K562 (cell line): ENCODE data around the gene TOX3. TPM values are rescaled to one million over a fixed set of nuclear protein-coding genes. Genes with fewer than 3 reads are reported as not detected.

Experiments used
- ATAC-seq: fragments of 200-7000 bp; cut with Tn5 transposase; 3 replicates; pipeline ENCODE4 v1.9.1; 2020; ENCODE audit warnings: moderate library complexity
- BruUV-seq: library from RNA; stranded (reverse); fragments of 400-500 nt; replicated peaks from 2 replicates; lab custom pipeline; 2021; lab: Mats Ljungman, UMichigan
- CTCF ChIA-PET: fragments of 300-600 bp; formaldehyde crosslinking; extraction: SDS; loops from one replicate; lab custom pipeline; 2021; ENCODE audit warnings: low intra/inter-chr PET ratio; lab: Yijun Ruan, JAX
- POLR2A ChIA-PET: fragments of 300-600, 350-650 bp; sonication (Branson Sonifier 250); formaldehyde crosslinking; extraction: SDS; loops from one replicate; lab custom pipeline; 2021; ENCODE audit warnings: antibody characterized with exemption, inconsistent platforms; lab: Yijun Ruan, JAX
- DNase-seq, 4 experiments: peaks; one replicate each; pipeline versions ENCODE4 v3.0.0 to v3.0.0-alpha.2; 2011 to 2018; ENCODE audit warnings: low spot score in 3 of 4, mixed read lengths in 3 of 4; ENCODE audit errors: extremely low read depth in 1 of 4
- FAIRE-seq: peaks from 2 replicates; lab custom pipeline; 2011; peaks lifted over from hg19 to GRCh38; lab: Jason Lieb, UNC
- H2AFZ ChIP-seq: 2 replicates; pipeline ENCODE4 v1.6.0; 2011; ENCODE audit warnings: low read depth, low read length, control low read depth, inconsistent platforms
- H3K27ac ChIP-seq: fragments of 200-600 bp; 3 replicates; pipeline ENCODE4 v1.8.0; 2011; ENCODE audit warnings: low read depth, mild to moderate bottlenecking, control low read depth, inconsistent platforms, low read length, moderate library complexity, mixed read lengths; ENCODE audit errors: extremely low read depth
- H3K27me3 ChIP-seq, 2 experiments: fragments of 300-600 bp in 1 of 2; 2 replicates in 1 of 2; 3 replicates in 1 of 2; pipeline versions ENCODE4 v1.6.0 to v1.8.0; 2011; ENCODE audit warnings: inconsistent platforms in 2 of 2, low read length in 2 of 2, mild to moderate bottlenecking in 1 of 2, mixed read lengths in 1 of 2, moderate library complexity in 1 of 2; ENCODE audit not compliant: control insufficient read depth in 2 of 2, insufficient read depth in 2 of 2
- H3K36me3 ChIP-seq: fragments of 300-600 bp; 3 replicates; pipeline ENCODE4 v1.8.0; 2011; ENCODE audit warnings: mild to moderate bottlenecking, low read length, inconsistent platforms; ENCODE audit not compliant: control insufficient read depth, insufficient read depth
- H3K4me1 ChIP-seq, 2 experiments: fragments of 200-600 bp in 1 of 2; replicated peaks in 1 of 2; 2 replicates in 1 of 2; 3 replicates in 1 of 2; pipeline versions ENCODE4 v1.5.1 to v1.8.0; 2011; ENCODE audit warnings: inconsistent platforms in 2 of 2, low read length in 2 of 2, mild to moderate bottlenecking in 1 of 2, mixed read lengths in 1 of 2, moderate library complexity in 1 of 2; ENCODE audit not compliant: control insufficient read depth in 2 of 2, insufficient read depth in 2 of 2
- H3K4me2 ChIP-seq: 2 replicates; pipeline ENCODE4 v1.6.1; 2011; ENCODE audit warnings: low read length, control low read depth, inconsistent platforms, mixed read lengths; ENCODE audit not compliant: insufficient read depth
- H3K4me3 ChIP-seq: fragments of 200-600 bp; sonication (generic), shearing (Covaris generic); 2 replicates; pipeline ENCODE4 v1.5.1; 2016; ENCODE audit warnings: control low read depth, inconsistent platforms
- H3K79me2 ChIP-seq: fragments of 200-600 bp; 3 replicates; pipeline ENCODE4 v1.8.0; 2011; ENCODE audit warnings: low read length, inconsistent platforms; ENCODE audit not compliant: control insufficient read depth, insufficient read depth
- H3K9ac ChIP-seq, 2 experiments: 2 replicates each; pipeline versions ENCODE4 v1.6.0 to v1.6.1; 2011; ENCODE audit warnings: low read depth in 2 of 2, low read length in 2 of 2, control low read depth in 1 of 2, inconsistent platforms in 1 of 2, mild to moderate bottlenecking in 1 of 2, mixed read lengths in 1 of 2; ENCODE audit not compliant: insufficient read depth in 1 of 2
- H3K9me1 ChIP-seq: one replicate; pipeline ENCODE4 v1.6.0; 2011; ENCODE audit warnings: inconsistent platforms, mild to moderate bottlenecking, low read length, moderate library complexity; ENCODE audit not compliant: control insufficient read depth, insufficient read depth
- H3K9me3 ChIP-seq: replicated peaks from 2 replicates; pipeline ENCODE4 v1.5.1; 2011; ENCODE audit warnings: low read depth, low read length, inconsistent platforms; ENCODE audit not compliant: control insufficient read depth, insufficient read depth
- H4K20me1 ChIP-seq: replicated peaks from 2 replicates; pipeline ENCODE4 v1.6.1; 2011; ENCODE audit warnings: low read length, inconsistent platforms, mixed read lengths; ENCODE audit not compliant: control insufficient read depth, insufficient read depth
- COPS2 ChIP-seq: fragments of 450-650 bp; conservative IDR thresholded peaks from 2 replicates; pipeline ENCODE4 v1.6.1; 2016; ENCODE audit warnings: mild to moderate bottlenecking, moderate library complexity
- CXXC5 ChIP-seq: fragments of 250-450 bp; sonication (Bioruptor Pico); IDR thresholded peaks from 2 replicates; pipeline ENCODE4 v1.8.0; 2022; ENCODE audit warnings: inconsistent platforms, mild to moderate bottlenecking, moderate library complexity
- FIP1L1 ChIP-seq: fragments of 200-400 bp; formaldehyde crosslinking; IDR thresholded peaks from 2 replicates; pipeline ENCODE4 v1.6.1; 2018; ENCODE audit warnings: mild to moderate bottlenecking, low read depth, low read length; ENCODE audit not compliant: poor library complexity, severe bottlenecking
- HDAC3 ChIP-seq: fragments of 450-650 bp; IDR thresholded peaks from 2 replicates; pipeline ENCODE4 v1.6.1; 2018; ENCODE audit warnings: borderline replicate concordance, mild to moderate bottlenecking, moderate library complexity; ENCODE audit not compliant: partially characterized antibody
- ILF3 ChIP-seq: fragments of 450-650 bp; IDR thresholded peaks from 2 replicates; pipeline ENCODE4 v1.6.1; 2018; ENCODE audit warnings: antibody characterized with exemption, mild to moderate bottlenecking, moderate library complexity, borderline replicate concordance
- MTA1 ChIP-seq: fragments of 450-650 bp; IDR thresholded peaks from 2 replicates; pipeline ENCODE4 v1.6.1; 2017; ENCODE audit warnings: borderline replicate concordance
- POLR3A ChIP-seq: IDR thresholded peaks from 2 replicates; pipeline ENCODE4 v1.6.1; 2011; ENCODE audit warnings: borderline replicate concordance, mild to moderate bottlenecking, moderate library complexity; ENCODE audit not compliant: insufficient read length, insufficient read depth; ENCODE audit errors: extremely low read depth
- SFPQ ChIP-seq: fragments of 200-400 bp; formaldehyde crosslinking; IDR thresholded peaks from 2 replicates; pipeline ENCODE4 v1.6.1; 2017; ENCODE audit warnings: mild to moderate bottlenecking, low read depth, low read length, moderate library complexity
- STAT5B ChIP-seq: fragments of 250-450 bp; sonication (Bioruptor Pico); IDR thresholded peaks from 2 replicates; pipeline ENCODE4 v1.8.0; 2021; ENCODE audit warnings: mild to moderate bottlenecking, inconsistent platforms
- ZNF239 ChIP-seq: fragments of 250-450 bp; sonication (Bioruptor Pico); IDR thresholded peaks from 2 replicates; pipeline ENCODE4 v1.4.0; 2020; ENCODE audit warnings: mild to moderate bottlenecking
- ZNF316 ChIP-seq: fragments of 450-650 bp; IDR thresholded peaks from 2 replicates; pipeline ENCODE4 v1.6.1; 2016
- WGBS: fragments of 100-300 bp; shearing (Covaris generic); methylation state at CpG from one replicate; pipeline ENCODE4 v1.1.6; 2016; ENCODE audit warnings: low coverage, mixed read lengths; ENCODE audit not compliant: insufficient coverage; ENCODE audit errors: missing lambda C conversion rate; 5-methylcytosine and 5-hydroxymethylcytosine counted together
- in situ Hi-C: fragments of 300-500 bp; cut with MboI; formaldehyde crosslinking; loops from 4 replicates; pipeline ENCODE4 v1.15.0; 2018; ENCODE audit warnings: inconsistent platforms, mixed read lengths
- intact Hi-C: fragments of 100-400 bp; cut with micrococcal nuclease; formaldehyde crosslinking; loops from 2 replicates; pipeline ENCODE4 v1.14.2; 2022
- polyA plus RNA-seq, 8 experiments: library from polyadenylated mRNA; depleted of rRNA in 4 of 8; stranded (reverse) in 5 of 8; unstranded in 3 of 8; fragments of >200 nt; fragmentation: Nextera tagmentation in 2 of 8; fragmentation: Illumina TruSeq in 1 of 8; extraction: Ambion mirVana in 2 of 8; extraction: Trizol in 1 of 8; gene quantifications; 2 replicates each; pipeline versions ENCODE4 v1.2.1 to v1.2.3, GENCODE V29; 2011 to 2014; ENCODE audit warnings: inconsistent platforms in 1 of 8, missing spikeins in 1 of 8
- total RNA-seq, 7 experiments: library from RNA; depleted of rRNA in 6 of 7; stranded (reverse); fragments of >200 nt in 6 of 7; fragmentation: Illumina TruSeq in 2 of 7; extraction: Trizol in 2 of 7; gene quantifications; 2 replicates each; pipeline versions ENCODE4 v1.2.1 to v1.2.3, GENCODE V29; 2011 to 2021; ENCODE audit warnings: low replicate concordance in 1 of 7
- TF ChIP-seq, protein P1 (sequence below): sonication (generic); formaldehyde crosslinking; IDR thresholded peaks from 2 replicates; pipeline ENCODE4 v1.4.0; 2020; ENCODE audit warnings: mild to moderate bottlenecking, missing genetic modification reagents
- TF ChIP-seq, protein P2 (sequence below): sonication (generic); formaldehyde crosslinking; IDR thresholded peaks from 2 replicates; pipeline ENCODE4 v1.8.1; 2023; ENCODE audit warnings: mild to moderate bottlenecking, missing genetic modification reagents
- TF ChIP-seq, protein P3 (sequence below): fragments of 450-650 bp; IDR thresholded peaks from 2 replicates; pipeline ENCODE4 v1.6.1; 2014; ENCODE audit warnings: low read depth, mild to moderate bottlenecking, moderate library complexity, borderline replicate concordance

Gene TOX3
- total and polyA plus RNA-seq, 9 of the 15 experiments (the other 6 are each of a cell fraction or from before 2014, with no cell fraction given): not detected

DNA sequence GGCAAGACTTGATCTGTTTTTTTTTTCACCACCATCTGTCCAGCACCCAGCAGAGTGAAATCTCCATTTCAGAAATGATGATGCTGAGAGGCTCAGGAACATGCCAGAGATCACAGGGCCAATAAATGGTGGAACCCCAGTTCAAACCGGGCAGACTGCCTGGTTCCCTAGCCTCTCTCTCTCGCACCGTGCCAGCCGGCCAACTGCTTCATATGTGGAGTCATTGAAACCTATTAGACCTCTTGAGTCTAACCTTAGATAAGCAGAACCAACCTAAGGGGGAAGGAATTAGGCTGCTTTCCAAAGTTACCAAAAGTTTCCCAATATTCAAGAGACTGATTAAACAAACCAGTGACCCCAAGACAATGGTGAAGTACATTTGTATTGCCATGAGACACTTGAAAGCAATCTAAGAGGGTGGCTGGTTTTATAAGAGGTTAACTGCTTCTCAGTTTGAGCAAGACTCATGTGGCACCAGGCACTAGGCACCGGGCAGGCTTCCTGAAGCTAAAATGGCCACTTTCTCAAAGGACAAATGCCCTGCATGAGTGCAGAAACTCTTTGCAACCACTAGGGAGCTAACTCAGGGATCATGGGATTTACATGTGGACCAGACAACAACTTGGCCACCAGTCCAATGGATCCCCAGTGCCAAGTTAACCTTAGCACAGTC, 18.4 kb downstream of the TOX3 start:
- ATAC-seq: no peak
- H3K4me3 ChIP-seq: no peak overlapping the region
- CTCF ChIA-PET: no interaction called here
- no peak overlapping the region for H3K9ac ChIP-seq
- H3K4me2 ChIP-seq: no peak overlapping the region
- H3K27ac ChIP-seq: no peak overlapping the region
- POLR2A ChIA-PET: no interaction called here
- no peaks in the 10 kb centered on the region for H4K20me1 ChIP-seq
- no peaks in the 10 kb centered on the region for H3K79me2 ChIP-seq
- intact Hi-C loops: no loop called here
- no peaks in the 10 kb centered on the region for H3K36me3 ChIP-seq
- no peak overlapping the region for H2AFZ ChIP-seq
- in situ Hi-C loops: no loop called here
- no peaks in the 10 kb centered on the region for H3K4me1 ChIP-seq
- no TSS peak for BruUV-seq
- no peaks in the 10 kb centered on the region for H3K9me3 ChIP-seq
- no peaks in the 10 kb centered on the region for H3K9me1 ChIP-seq
- no peak for FAIRE-seq
- H3K27me3 ChIP-seq: no peaks in the 10 kb centered on the region
- 2% methylated on average over 5 of the region's 5 CpGs for WGBS
- DNase-seq: no peak
- no peak for TF ChIP-seq POLR3A
- TF ChIP-seq ZNF239: no peak
- TF ChIP-seq COPS2: no peak
- TF ChIP-seq SFPQ: no peak
- TF ChIP-seq ZNF316: no peak
- TF ChIP-seq FIP1L1: no peak
- TF ChIP-seq, protein P1, sequence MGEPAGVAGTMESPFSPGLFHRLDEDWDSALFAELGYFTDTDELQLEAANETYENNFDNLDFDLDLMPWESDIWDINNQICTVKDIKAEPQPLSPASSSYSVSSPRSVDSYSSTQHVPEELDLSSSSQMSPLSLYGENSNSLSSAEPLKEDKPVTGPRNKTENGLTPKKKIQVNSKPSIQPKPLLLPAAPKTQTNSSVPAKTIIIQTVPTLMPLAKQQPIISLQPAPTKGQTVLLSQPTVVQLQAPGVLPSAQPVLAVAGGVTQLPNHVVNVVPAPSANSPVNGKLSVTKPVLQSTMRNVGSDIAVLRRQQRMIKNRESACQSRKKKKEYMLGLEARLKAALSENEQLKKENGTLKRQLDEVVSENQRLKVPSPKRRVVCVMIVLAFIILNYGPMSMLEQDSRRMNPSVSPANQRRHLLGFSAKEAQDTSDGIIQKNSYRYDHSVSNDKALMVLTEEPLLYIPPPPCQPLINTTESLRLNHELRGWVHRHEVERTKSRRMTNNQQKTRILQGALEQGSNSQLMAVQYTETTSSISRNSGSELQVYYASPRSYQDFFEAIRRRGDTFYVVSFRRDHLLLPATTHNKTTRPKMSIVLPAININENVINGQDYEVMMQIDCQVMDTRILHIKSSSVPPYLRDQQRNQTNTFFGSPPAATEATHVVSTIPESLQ (CRISPR knock-in tag): no peak
- no peak for TF ChIP-seq MTA1
- TF ChIP-seq ILF3: no peak
- TF ChIP-seq CXXC5: no peak
- TF ChIP-seq, protein P2, sequence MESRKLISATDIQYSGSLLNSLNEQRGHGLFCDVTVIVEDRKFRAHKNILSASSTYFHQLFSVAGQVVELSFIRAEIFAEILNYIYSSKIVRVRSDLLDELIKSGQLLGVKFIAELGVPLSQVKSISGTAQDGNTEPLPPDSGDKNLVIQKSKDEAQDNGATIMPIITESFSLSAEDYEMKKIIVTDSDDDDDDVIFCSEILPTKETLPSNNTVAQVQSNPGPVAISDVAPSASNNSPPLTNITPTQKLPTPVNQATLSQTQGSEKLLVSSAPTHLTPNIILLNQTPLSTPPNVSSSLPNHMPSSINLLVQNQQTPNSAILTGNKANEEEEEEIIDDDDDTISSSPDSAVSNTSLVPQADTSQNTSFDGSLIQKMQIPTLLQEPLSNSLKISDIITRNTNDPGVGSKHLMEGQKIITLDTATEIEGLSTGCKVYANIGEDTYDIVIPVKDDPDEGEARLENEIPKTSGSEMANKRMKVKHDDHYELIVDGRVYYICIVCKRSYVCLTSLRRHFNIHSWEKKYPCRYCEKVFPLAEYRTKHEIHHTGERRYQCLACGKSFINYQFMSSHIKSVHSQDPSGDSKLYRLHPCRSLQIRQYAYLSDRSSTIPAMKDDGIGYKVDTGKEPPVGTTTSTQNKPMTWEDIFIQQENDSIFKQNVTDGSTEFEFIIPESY (CRISPR knock-in tag): no peak
- TF ChIP-seq HDAC3: no peak
- TF ChIP-seq, protein P3, sequence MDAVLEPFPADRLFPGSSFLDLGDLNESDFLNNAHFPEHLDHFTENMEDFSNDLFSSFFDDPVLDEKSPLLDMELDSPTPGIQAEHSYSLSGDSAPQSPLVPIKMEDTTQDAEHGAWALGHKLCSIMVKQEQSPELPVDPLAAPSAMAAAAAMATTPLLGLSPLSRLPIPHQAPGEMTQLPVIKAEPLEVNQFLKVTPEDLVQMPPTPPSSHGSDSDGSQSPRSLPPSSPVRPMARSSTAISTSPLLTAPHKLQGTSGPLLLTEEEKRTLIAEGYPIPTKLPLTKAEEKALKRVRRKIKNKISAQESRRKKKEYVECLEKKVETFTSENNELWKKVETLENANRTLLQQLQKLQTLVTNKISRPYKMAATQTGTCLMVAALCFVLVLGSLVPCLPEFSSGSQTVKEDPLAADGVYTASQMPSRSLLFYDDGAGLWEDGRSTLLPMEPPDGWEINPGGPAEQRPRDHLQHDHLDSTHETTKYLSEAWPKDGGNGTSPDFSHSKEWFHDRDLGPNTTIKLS: no peak
- TF ChIP-seq STAT5B (CRISPR knock-in tag): no peak
